GM12878 (cell line): ENCODE data around the gene SLX4IP. TPM values are rescaled to one million over a fixed set of nuclear protein-coding genes. Genes with fewer than 3 reads are reported as not detected.

ENCODE experiments used
- CHD2 ChIP-seq: IDR thresholded peaks from 2 replicates; pipeline ENCODE4 v1.6.1; 2011; ENCODE audit warnings: low read depth, low read length, improper control_type of control experiment, borderline replicate concordance
- FOXK2 ChIP-seq: fragments of 450-650 bp; IDR thresholded peaks from 2 replicates; pipeline ENCODE4 v1.6.1; 2017; ENCODE audit warnings: mild to moderate bottlenecking, moderate library complexity
- HSF1 ChIP-seq: fragments of 150-350 bp; IDR thresholded peaks from 2 replicates; pipeline ENCODE4 v1.6.1; 2014; ENCODE audit warnings: mild to moderate bottlenecking, low read depth, low read length
- IKZF1 ChIP-seq: fragments of 450-650 bp; conservative IDR thresholded peaks from 2 replicates; pipeline ENCODE4 v1.6.1; 2017; ENCODE audit warnings: antibody characterized with exemption, mild to moderate bottlenecking
- IRF3 ChIP-seq: fragments of 450-650 bp; IDR thresholded peaks from 2 replicates; pipeline ENCODE4 v1.6.1; 2014; ENCODE audit warnings: mild to moderate bottlenecking
- MLLT1 ChIP-seq: fragments of 450-650 bp; IDR thresholded peaks from 2 replicates; pipeline ENCODE4 v1.6.1; 2016; ENCODE audit warnings: mild to moderate bottlenecking
- MYB ChIP-seq: fragments of 150-350 bp; IDR thresholded peaks from 2 replicates; pipeline ENCODE4 v1.6.1; 2014; ENCODE audit warnings: mild to moderate bottlenecking, low read depth, low read length, borderline replicate concordance
- POLR2AphosphoS2 ChIP-seq: IDR thresholded peaks from 2 replicates; pipeline ENCODE4 v1.6.1; 2011; ENCODE audit warnings: low read depth, mild to moderate bottlenecking, low read length, improper control_type of control experiment, moderate library complexity
- SKIL ChIP-seq: fragments of 450-650 bp; IDR thresholded peaks from 2 replicates; pipeline ENCODE4 v1.6.1; 2017; ENCODE audit warnings: mild to moderate bottlenecking, low read depth, inconsistent platforms; ENCODE audit not compliant: poor library complexity, severe bottlenecking
- SMAD1 ChIP-seq: fragments of 450-650 bp; IDR thresholded peaks from 2 replicates; pipeline ENCODE4 v1.6.1; 2018; ENCODE audit warnings: mild to moderate bottlenecking, low read depth; ENCODE audit not compliant: partially characterized antibody
- SMC3 ChIP-seq: IDR thresholded peaks from 2 replicates; pipeline ENCODE4 v1.6.1; 2011; ENCODE audit warnings: low read length, improper control_type of control experiment, borderline replicate concordance
- SREBF1 ChIP-seq: IDR thresholded peaks from 2 replicates; pipeline ENCODE4 v1.6.1; 2012; ENCODE audit warnings: mild to moderate bottlenecking, low read length
- STAT3 ChIP-seq: IDR thresholded peaks from 2 replicates; pipeline ENCODE4 v1.6.1; 2011; ENCODE audit warnings: low read depth, low read length, improper control_type of control experiment
- TARDBP ChIP-seq: IDR thresholded peaks from 2 replicates; pipeline ENCODE4 v1.6.1; 2016; ENCODE audit warnings: borderline replicate concordance
- ZBTB11 ChIP-seq: fragments of 450-650 bp; formaldehyde crosslinking; IDR thresholded peaks from 2 replicates; pipeline ENCODE4 v1.5.0; 2022; ENCODE audit warnings: mild to moderate bottlenecking, missing genetic modification characterization
- polyA plus RNA-seq, 11 experiments: library from polyadenylated mRNA; depleted of rRNA in 4 of 11; unstranded in 6 of 11; stranded (reverse) in 5 of 11; fragments of >200 nt; fragmentation: Nextera tagmentation in 4 of 11; fragmentation: Illumina TruSeq in 1 of 11; extraction: Ambion mirVana in 4 of 11; extraction: Trizol in 1 of 11; gene quantifications; 1 replicate in 1 of 11; 2 replicates in 10 of 11; pipeline versions ENCODE4 v1.2.1 to v1.2.3, GENCODE V29; 2011 to 2016; ENCODE audit warnings: inconsistent platforms in 2 of 11, missing spikeins in 2 of 11, low read depth in 1 of 11
- total RNA-seq, 4 experiments: library from RNA; depleted of rRNA in 3 of 4; stranded (reverse); fragments of >200 nt in 3 of 4; fragmentation: Illumina TruSeq in 1 of 4; extraction: Trizol in 1 of 4; gene quantifications; 2 replicates each; pipeline versions ENCODE4 v1.2.1 to v1.2.3, GENCODE V29; 2013 to 2021
- TF ChIP-seq, protein P1 (sequence below): IDR thresholded peaks from 2 replicates; pipeline ENCODE4 v1.6.1; 2012; ENCODE audit warnings: low read depth, low read length, improper control_type of control experiment

SLX4IP gene
- total and polyA plus RNA-seq, 10 of the 15 experiments (the other 5 are each of a cell fraction or from before 2014, with no cell fraction given) = 2.2 to 11.0 (median 6.3) TPM

- TF ChIP-seq SMAD1 (no peak), POLR2AphosphoS2 (no peak), HSF1 (no peak), TARDBP (no peak), SKIL (peak; percentile 36), SREBF1 (no peak), ZBTB11 (CRISPR knock-in tag) (no peak), IRF3 (no peak), CHD2 (no peak), STAT3 (no peak), IKZF1 (peak; percentile 78), SMC3 (peak; percentile 63; the same call in 1 of the 2 replicates), MYB (no peak), FOXK2 (no peak), MLLT1 (no peak)
- TF ChIP-seq, protein P1, sequence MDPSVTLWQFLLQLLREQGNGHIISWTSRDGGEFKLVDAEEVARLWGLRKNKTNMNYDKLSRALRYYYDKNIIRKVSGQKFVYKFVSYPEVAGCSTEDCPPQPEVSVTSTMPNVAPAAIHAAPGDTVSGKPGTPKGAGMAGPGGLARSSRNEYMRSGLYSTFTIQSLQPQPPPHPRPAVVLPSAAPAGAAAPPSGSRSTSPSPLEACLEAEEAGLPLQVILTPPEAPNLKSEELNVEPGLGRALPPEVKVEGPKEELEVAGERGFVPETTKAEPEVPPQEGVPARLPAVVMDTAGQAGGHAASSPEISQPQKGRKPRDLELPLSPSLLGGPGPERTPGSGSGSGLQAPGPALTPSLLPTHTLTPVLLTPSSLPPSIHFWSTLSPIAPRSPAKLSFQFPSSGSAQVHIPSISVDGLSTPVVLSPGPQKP = no peak
Observed at GRCh38 chr20:10476319-10476724, 41.2 kb downstream of the SLX4IP start (continued).
